ENCODE data around the gene CIZ1.

CIZ1 gene

DNA sequence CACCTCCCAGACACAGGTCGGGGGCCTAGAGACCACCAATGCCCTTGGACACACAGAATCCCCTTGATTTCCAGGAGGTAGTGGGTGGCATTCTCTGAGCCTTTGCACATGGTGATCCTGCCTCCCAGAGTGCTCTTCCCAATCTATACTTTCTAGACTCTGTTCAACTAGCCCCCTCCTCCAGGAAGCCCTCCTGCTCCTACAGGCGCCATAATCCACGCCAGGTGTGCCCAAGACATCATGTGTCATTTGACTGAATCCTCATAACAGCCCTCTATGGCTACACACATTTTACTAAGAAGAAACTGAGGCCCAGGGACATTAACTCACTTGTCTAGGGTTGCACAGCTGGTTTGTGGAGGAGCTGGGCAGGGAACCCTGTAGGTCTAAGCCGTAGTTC is 24.2 kb downstream of the CIZ1 start:
- Histone ChIP-seq H4K91ac (ENCODE audit: low read length) (no peak overlapping the region), H3K18ac (ENCODE audit: low read depth in 1 of 2, low read length in 2 of 2) (no peak overlapping the region), H3K4me1 (ENCODE audit: control insufficient read depth, insufficient read depth, low read depth, low read length) (peaks cover 5% of the 10 kb centered on the region), H3K23ac (ENCODE audit: low read length in 2 of 2) (no peak overlapping the region), H2BK12ac (ENCODE audit: low read length in 2 of 2) (no peak overlapping the region), H3K4me2 (ENCODE audit: low read length, poor library complexity, severe bottlenecking) (no peak overlapping the region), H3K79me1 (replicated peaks; ENCODE audit: low read length, poor library complexity, severe bottlenecking) (peaks cover 27% of the 10 kb centered on the region), H4K8ac (ENCODE audit: low read length) (no peak overlapping the region), H3K4ac (ENCODE audit: low read depth in 1 of 2, low read length in 2 of 2) (no peak overlapping the region), H3K27ac (ENCODE audit: low read length, poor library complexity, severe bottlenecking) (no peak overlapping the region), H3K14ac (ENCODE audit: low read length in 2 of 2) (no peak overlapping the region), H3K4me3 (ENCODE audit: insufficient read depth in 1 of 2, low read depth in 1 of 2, low read length in 2 of 2) (no peak overlapping the region), H2BK15ac (ENCODE audit: low read depth, poor library complexity, severe bottlenecking) (no peak overlapping the region), H3K27me3 (ENCODE audit: control insufficient read depth in 1 of 2, insufficient read depth in 1 of 2, low read length in 2 of 2) (no peaks in the 10 kb centered on the region), H2BK5ac (ENCODE audit: low read depth, low read length, poor library complexity, severe bottlenecking) (no peak overlapping the region), H3K9ac (ENCODE audit: low read length) (no peak overlapping the region), H3K36me3 (ENCODE audit: control insufficient read depth in 1 of 2, insufficient read depth in 2 of 2, low read depth in 1 of 2, low read length in 2 of 2) (peaks cover 76 to 82% of the 10 kb centered on the region in 2 experiments), H2AK5ac (ENCODE audit: low read length, severe bottlenecking) (no peak overlapping the region), H3K9me3 (ENCODE audit: control insufficient read depth, low read length) (no peaks in the 10 kb centered on the region), H2AFZ (ENCODE audit: low read depth, low read length) (no peak overlapping the region), H2BK120ac (ENCODE audit: low read depth, low read length) (no peak overlapping the region)
- 95% methylated on average over 3 of the region's 4 CpGs for WGBS
- no peak for DNase-seq

DNA sequence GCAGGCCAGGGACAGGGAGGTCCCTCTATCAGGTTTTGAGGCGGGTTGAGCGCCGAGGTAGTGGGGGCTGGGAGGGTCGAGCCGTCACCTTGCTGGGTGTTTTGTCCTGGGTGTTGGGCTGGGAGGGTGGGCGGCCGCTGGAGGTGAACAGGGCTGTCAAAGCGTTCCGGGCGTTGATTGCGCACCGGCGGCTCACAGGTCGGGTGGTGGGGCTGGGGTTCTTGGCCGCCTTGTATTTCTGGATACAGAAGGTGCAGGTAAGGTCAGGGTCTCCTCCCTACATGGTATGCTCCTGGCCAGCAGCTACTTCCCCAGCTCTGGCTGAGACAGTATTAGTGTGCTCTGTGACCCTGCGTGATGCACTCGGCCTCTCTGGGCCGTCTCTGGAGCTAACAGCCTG is 25.2 kb downstream of the CIZ1 start:
- Histone ChIP-seq H2AK5ac (ENCODE audit: low read length, severe bottlenecking) (no peak overlapping the region), H4K8ac (ENCODE audit: low read length) (no peak overlapping the region), H2BK120ac (ENCODE audit: low read depth, low read length) (no peak overlapping the region), H2BK15ac (ENCODE audit: low read depth, poor library complexity, severe bottlenecking) (no peak overlapping the region), H3K18ac (ENCODE audit: low read depth in 1 of 2, low read length in 2 of 2) (no peak overlapping the region), H3K9ac (ENCODE audit: low read length) (no peak overlapping the region), H3K27ac (ENCODE audit: low read length, poor library complexity, severe bottlenecking) (no peak overlapping the region), H3K9me3 (ENCODE audit: control insufficient read depth, low read length) (no peaks in the 10 kb centered on the region), H3K4me2 (ENCODE audit: low read length, poor library complexity, severe bottlenecking) (no peak overlapping the region), H3K36me3 (ENCODE audit: control insufficient read depth in 1 of 2, insufficient read depth in 2 of 2, low read depth in 1 of 2, low read length in 2 of 2) (peaks cover 80 to 85% of the 10 kb centered on the region in 2 experiments), H3K79me1 (replicated peaks; ENCODE audit: low read length, poor library complexity, severe bottlenecking) (peaks cover 32% of the 10 kb centered on the region), H3K14ac (ENCODE audit: low read length in 2 of 2) (no peak overlapping the region), H3K23ac (ENCODE audit: low read length in 2 of 2) (no peak overlapping the region), H3K4me3 (ENCODE audit: insufficient read depth in 1 of 2, low read depth in 1 of 2, low read length in 2 of 2) (no peak overlapping the region), H3K27me3 (ENCODE audit: control insufficient read depth in 1 of 2, insufficient read depth in 1 of 2, low read length in 2 of 2) (no peaks in the 10 kb centered on the region), H4K91ac (ENCODE audit: low read length) (no peak overlapping the region), H2AFZ (ENCODE audit: low read depth, low read length) (no peak overlapping the region), H3K4me1 (ENCODE audit: control insufficient read depth, insufficient read depth, low read depth, low read length) (peaks cover 10% of the 10 kb centered on the region), H3K4ac (ENCODE audit: low read depth in 1 of 2, low read length in 2 of 2) (no peak overlapping the region), H2BK5ac (ENCODE audit: low read depth, low read length, poor library complexity, severe bottlenecking) (no peak overlapping the region), H2BK12ac (ENCODE audit: low read length in 2 of 2) (no peak overlapping the region)
- WGBS = 98% methylated on average over 15 of the region's 18 CpGs
- no peak for DNase-seq

DNA sequence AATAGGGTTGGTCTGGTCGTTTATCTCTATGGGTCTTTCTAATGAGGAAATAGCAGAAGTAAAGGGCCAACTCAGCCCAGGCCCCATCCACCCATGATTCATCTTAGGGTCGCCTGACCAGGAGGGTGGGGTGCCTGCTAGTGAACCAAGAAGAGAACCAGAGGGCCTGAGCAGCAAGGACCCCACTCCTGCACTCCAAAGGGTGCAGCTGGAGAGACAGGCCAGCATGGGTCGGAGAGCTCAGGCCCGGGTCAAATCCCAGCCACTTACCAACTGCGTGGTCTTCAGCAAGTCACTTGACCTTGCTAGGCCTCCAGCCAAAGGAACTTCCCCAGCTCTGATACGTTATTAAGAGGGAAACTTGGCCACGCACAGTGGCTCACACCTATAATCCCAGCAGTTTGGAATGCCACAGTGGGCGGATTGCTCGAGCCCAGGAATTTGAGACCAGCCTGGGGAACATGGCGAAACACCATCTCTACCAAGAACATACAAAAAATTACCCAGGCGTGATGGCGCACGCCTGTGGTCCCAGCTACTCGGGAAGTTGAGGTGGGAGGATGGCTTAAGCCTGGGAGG is 27.0 kb downstream of the CIZ1 start:
- Histone ChIP-seq H3K36me3 (ENCODE audit: control insufficient read depth in 1 of 2, insufficient read depth in 2 of 2, low read depth in 1 of 2, low read length in 2 of 2) (peaks cover 67 to 74% of the 10 kb centered on the region in 2 experiments), H2AK5ac (ENCODE audit: low read length, severe bottlenecking) (no peak overlapping the region), H2BK120ac (ENCODE audit: low read depth, low read length) (no peak overlapping the region), H3K4me3 (ENCODE audit: insufficient read depth in 1 of 2, low read depth in 1 of 2, low read length in 2 of 2) (no peak overlapping the region), H3K18ac (ENCODE audit: low read depth in 1 of 2, low read length in 2 of 2) (no peak overlapping the region), H3K23ac (ENCODE audit: low read length in 2 of 2) (no peak overlapping the region), H3K4me2 (ENCODE audit: low read length, poor library complexity, severe bottlenecking) (no peak overlapping the region), H3K9me3 (ENCODE audit: control insufficient read depth, low read length) (no peaks in the 10 kb centered on the region), H3K4ac (ENCODE audit: low read depth in 1 of 2, low read length in 2 of 2) (no peak overlapping the region), H2BK15ac (ENCODE audit: low read depth, poor library complexity, severe bottlenecking) (no peak overlapping the region), H4K91ac (ENCODE audit: low read length) (no peak overlapping the region), H4K8ac (ENCODE audit: low read length) (no peak overlapping the region), H3K4me1 (ENCODE audit: control insufficient read depth, insufficient read depth, low read depth, low read length) (peaks cover 12% of the 10 kb centered on the region), H3K14ac (ENCODE audit: low read length in 2 of 2) (no peak overlapping the region), H2AFZ (ENCODE audit: low read depth, low read length) (no peak overlapping the region), H3K79me1 (replicated peaks; ENCODE audit: low read length, poor library complexity, severe bottlenecking) (peaks cover 29% of the 10 kb centered on the region), H2BK5ac (ENCODE audit: low read depth, low read length, poor library complexity, severe bottlenecking) (no peak overlapping the region), H3K9ac (ENCODE audit: low read length) (no peak overlapping the region), H3K27me3 (ENCODE audit: control insufficient read depth in 1 of 2, insufficient read depth in 1 of 2, low read length in 2 of 2) (no peaks in the 10 kb centered on the region), H3K27ac (ENCODE audit: low read length, poor library complexity, severe bottlenecking) (no peak overlapping the region), H2BK12ac (ENCODE audit: low read length in 2 of 2) (no peak overlapping the region)
- 90% methylated on average over 14 of the region's 14 CpGs for WGBS
- DNase-seq = peak; percentile 8

DNA sequence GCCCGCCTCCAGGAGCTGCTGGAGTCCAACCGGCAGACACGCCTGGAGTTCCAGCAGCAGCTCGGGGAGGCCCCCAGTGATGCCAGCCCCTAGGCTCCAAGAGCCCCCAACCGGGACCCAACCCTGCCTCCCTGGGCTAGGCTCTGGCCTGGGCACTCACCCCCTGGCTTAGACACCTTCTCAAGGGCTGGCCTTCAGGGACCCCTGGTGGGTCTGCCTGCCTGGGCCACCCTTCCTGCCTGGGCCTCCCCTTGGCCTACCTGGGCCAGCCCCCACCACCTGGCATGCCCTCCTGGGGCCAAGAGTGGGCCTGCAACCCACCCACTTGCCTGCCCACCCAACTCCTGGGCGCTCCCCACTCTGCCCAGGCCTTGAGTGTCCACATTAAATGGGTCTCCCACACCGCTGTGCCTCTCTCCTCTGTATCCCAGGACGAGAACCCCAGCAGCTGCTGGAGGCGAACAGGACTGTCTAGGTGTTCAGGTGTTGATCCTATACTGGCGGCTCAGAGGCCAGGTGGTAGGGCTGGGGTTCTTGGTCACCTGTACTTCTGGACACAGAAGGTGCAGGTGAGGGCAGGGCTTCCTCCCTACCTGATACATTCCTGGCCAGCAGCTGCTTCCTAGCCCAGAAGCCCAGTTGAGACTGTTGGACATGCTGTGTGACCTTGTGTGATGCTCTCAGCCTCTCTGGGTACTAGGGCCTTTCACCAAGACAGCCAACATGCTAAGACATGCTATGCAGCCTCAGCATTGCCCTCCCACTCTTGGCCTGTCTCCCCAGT is 27.7 kb downstream of the CIZ1 start:
- Histone ChIP-seq H2BK120ac (ENCODE audit: low read depth, low read length) (no peak overlapping the region), H3K27me3 (ENCODE audit: control insufficient read depth in 1 of 2, insufficient read depth in 1 of 2, low read length in 2 of 2) (no peaks in the 10 kb centered on the region), H3K4ac (ENCODE audit: low read depth in 1 of 2, low read length in 2 of 2) (no peak overlapping the region), H3K14ac (ENCODE audit: low read length in 2 of 2) (no peak overlapping the region), H3K36me3 (ENCODE audit: control insufficient read depth in 1 of 2, insufficient read depth in 2 of 2, low read depth in 1 of 2, low read length in 2 of 2) (peaks cover 60 to 67% of the 10 kb centered on the region in 2 experiments), H2AFZ (ENCODE audit: low read depth, low read length) (no peak overlapping the region), H3K9ac (ENCODE audit: low read length) (no peak overlapping the region), H4K8ac (ENCODE audit: low read length) (no peak overlapping the region), H3K9me3 (ENCODE audit: control insufficient read depth, low read length) (no peaks in the 10 kb centered on the region), H3K4me1 (ENCODE audit: control insufficient read depth, insufficient read depth, low read depth, low read length) (peaks cover 15% of the 10 kb centered on the region), H3K79me1 (replicated peaks; ENCODE audit: low read length, poor library complexity, severe bottlenecking) (peaks cover 29% of the 10 kb centered on the region), H3K27ac (ENCODE audit: low read length, poor library complexity, severe bottlenecking) (no peak overlapping the region), H3K18ac (ENCODE audit: low read depth in 1 of 2, low read length in 2 of 2) (no peak overlapping the region), H3K4me2 (ENCODE audit: low read length, poor library complexity, severe bottlenecking) (no peak overlapping the region), H2BK5ac (ENCODE audit: low read depth, low read length, poor library complexity, severe bottlenecking) (no peak overlapping the region), H2BK15ac (ENCODE audit: low read depth, poor library complexity, severe bottlenecking) (no peak overlapping the region), H4K91ac (ENCODE audit: low read length) (no peak overlapping the region), H3K4me3 (ENCODE audit: insufficient read depth in 1 of 2, low read depth in 1 of 2, low read length in 2 of 2) (no peak overlapping the region), H3K23ac (ENCODE audit: low read length in 2 of 2) (no peak overlapping the region), H2AK5ac (ENCODE audit: low read length, severe bottlenecking) (no peak overlapping the region), H2BK12ac (ENCODE audit: low read length in 2 of 2) (no peak overlapping the region)
- WGBS = 96% methylated on average over 9 of the region's 10 CpGs
- DNase-seq = no peak
